OCI-LY3 (cell line): ENCODE measurements around the gene ATP10A.

Experiments
- EZH2phosphoT487 ChIP-seq: fragments of 200-600 bp; shearing (Covaris generic); IDR thresholded peaks from 2 replicates; pipeline ENCODE4 v1.6.1; 2018; ENCODE audit warnings: antibody characterized with exemption, mixed run types, low read depth
- TF ChIP-seq, protein P1 (sequence below): fragments of 200-600, 300-600 bp; sonication (generic); IDR thresholded peaks from 2 replicates; pipeline ENCODE4 v1.5.1; 2014; ENCODE audit warnings: antibody characterized with exemption, low read length, low read depth

DNA sequence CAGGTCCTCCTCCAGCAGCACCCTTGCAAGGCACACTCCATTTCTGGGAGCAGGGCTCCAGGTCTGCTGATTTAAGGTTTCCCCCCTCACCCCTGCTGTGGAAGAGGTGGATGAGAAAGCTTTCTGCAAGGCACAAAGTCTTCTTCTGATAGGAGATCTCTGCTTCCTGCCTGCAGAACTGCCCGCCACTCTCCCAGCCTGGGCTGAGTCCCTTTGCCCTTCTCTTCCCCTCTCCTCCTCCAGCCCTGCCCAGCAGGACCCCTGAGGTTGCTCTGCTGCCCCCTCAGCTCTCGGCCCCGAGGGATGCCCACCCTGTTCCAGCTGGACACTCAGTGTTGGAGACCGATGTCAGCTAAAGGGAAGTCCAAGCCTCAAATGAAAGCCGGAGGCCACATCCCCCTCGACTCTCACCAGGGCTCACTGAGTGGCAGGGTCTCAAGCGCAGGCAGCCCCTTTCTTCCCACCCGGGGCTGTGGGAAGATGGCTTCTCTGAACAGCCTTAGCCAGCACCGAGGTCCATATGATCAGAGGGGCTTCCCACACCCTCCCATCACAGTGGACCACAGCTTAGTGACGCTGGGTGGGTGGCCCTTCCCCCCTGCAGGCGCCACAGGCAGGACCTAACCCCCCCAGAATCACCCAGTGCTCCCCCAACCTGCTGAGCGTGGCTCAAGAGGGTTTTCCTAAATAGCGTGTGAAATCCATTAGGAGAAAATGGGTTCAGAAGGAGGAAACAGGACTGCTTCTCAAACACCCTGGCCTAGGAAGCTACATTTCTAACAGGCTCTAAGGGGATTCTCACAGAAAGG, 4.0 kb downstream of the ATP10A start:
- TF ChIP-seq, protein P1, sequence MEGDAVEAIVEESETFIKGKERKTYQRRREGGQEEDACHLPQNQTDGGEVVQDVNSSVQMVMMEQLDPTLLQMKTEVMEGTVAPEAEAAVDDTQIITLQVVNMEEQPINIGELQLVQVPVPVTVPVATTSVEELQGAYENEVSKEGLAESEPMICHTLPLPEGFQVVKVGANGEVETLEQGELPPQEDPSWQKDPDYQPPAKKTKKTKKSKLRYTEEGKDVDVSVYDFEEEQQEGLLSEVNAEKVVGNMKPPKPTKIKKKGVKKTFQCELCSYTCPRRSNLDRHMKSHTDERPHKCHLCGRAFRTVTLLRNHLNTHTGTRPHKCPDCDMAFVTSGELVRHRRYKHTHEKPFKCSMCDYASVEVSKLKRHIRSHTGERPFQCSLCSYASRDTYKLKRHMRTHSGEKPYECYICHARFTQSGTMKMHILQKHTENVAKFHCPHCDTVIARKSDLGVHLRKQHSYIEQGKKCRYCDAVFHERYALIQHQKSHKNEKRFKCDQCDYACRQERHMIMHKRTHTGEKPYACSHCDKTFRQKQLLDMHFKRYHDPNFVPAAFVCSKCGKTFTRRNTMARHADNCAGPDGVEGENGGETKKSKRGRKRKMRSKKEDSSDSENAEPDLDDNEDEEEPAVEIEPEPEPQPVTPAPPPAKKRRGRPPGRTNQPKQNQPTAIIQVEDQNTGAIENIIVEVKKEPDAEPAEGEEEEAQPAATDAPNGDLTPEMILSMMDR = no peak
- TF ChIP-seq EZH2phosphoT487 = no peak
